Measurements from ENCODE around the gene ME2. TPM values are rescaled to one million over a fixed set of nuclear protein-coding genes. Genes with fewer than 3 reads are reported as not detected.

The ME2 gene
- total RNA-seq, 6 experiments from 2014 or later: 12.3 to 32.4 (median 19.5) TPM

GRCh38 chr18:50866765-50867164 lies 12.2 kb upstream of the ME2 start:
- no peak overlapping the region for H3K4me3 ChIP-seq
- H3K36me3 ChIP-seq: no peaks in the 10 kb centered on the region
- DNase-seq (no peak), ATAC-seq (peak; percentile 81 to 92 (median 90))
- intact Hi-C loops (cut with DNase I): no loop called here
- TF ChIP-seq POLR2A (IDR thresholded peaks at IDR 0.05) (no peak), CTCF (IDR thresholded peaks at IDR 0.05) (peak; percentile 26 to 43 (median 39))
- no peak overlapping the region for H3K27ac ChIP-seq
- H3K4me1 ChIP-seq: peaks cover 0 to 9% (median 3%) of the 10 kb centered on the region in 4 donors
- H3K27me3 ChIP-seq: no peaks in the 10 kb centered on the region
- H3K9me3 ChIP-seq: no peaks in the 10 kb centered on the region

DNA sequence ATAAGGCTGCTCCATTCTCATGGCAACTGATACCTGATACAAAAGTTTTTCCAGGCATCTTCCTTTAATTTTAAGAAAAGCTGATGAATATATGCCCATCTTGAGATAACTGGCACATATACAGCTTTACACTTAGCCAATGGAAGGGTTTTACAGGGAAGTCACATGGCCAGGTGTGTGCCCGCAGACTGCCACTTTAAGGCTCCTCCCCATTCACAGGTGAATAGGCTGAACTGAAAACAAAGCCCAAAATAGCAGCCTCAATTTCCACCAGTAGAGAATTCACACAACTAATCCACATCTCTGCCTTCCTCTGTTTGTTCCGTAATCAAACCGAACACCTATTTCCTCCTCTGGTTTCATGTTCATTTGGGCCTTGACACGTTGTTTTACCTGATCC lies 9.8 kb upstream of the ME2 start:
- Histone ChIP-seq H3K27ac (no peak overlapping the region), H3K27me3 (no peaks in the 10 kb centered on the region), H3K36me3 (no peaks in the 10 kb centered on the region), H3K9me3 (no peaks in the 10 kb centered on the region), H3K4me1 (peaks cover 0 to 1% (median 0%) of the 10 kb centered on the region in 4 donors), H3K4me3 (no peak overlapping the region)
- ATAC-seq (no peak), DNase-seq (no peak)
- 85% methylated on average over 3 of the region's 4 CpGs for WGBS (ENCODE audit: insufficient coverage, low coverage, low lambda C conversion rate, missing lambda C conversion rate)
- TF ChIP-seq POLR2A (IDR thresholded peaks at IDR 0.05) (no peak), CTCF (IDR thresholded peaks at IDR 0.05) (no peak)
- intact Hi-C loops (cut with DNase I): no loop called here

DNA sequence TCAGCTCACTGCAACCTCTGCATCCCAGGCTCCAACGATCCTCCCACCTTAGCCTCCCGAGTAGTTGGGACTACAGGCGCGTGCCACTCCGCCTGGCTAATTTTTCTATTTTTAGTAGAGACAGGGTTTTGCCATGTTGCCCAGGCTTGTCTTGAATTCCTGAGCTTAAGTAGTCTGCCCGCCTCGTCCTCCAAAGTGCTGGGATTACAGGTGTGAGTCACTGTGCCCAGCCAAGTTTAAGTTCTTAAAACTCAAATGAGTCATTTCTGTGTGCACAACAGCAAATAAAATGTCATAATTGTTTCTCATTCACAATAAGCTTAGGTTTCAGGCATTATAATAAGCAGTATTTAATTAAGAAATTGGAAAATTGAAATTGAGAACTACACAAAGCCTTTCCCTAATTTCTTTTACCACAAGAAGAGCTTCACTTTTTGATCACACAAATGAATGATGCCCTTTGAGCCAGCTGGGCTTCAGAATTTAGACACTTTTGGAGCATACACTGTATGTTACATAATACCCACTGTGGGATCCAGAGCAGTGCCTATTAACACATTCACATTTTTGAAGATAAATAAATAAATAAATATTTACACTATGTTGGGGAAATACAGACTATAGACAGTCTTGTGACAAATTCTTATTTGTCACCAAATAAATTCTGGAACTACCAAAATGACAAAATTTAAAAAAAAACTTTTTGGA lies 8.6 kb upstream of the ME2 start:
- 87% methylated on average over 6 of the region's 7 CpGs for WGBS (ENCODE audit: insufficient coverage, low coverage, low lambda C conversion rate, missing lambda C conversion rate)
- no peak for TF ChIP-seq CTCF (IDR thresholded peaks at IDR 0.05)
- TF ChIP-seq POLR2A (IDR thresholded peaks at IDR 0.05): no peak
- peak in 1 of 4 donors; percentile 22 for ATAC-seq

GRCh38 chr18:50871846-50872245 lies 7.1 kb upstream of the ME2 start:
- no peak for TF ChIP-seq POLR2A (IDR thresholded peaks at IDR 0.05)
- no peak for TF ChIP-seq CTCF (IDR thresholded peaks at IDR 0.05)
- no peak for DNase-seq
- intact Hi-C loops (cut with DNase I): no loop called here
- Histone ChIP-seq H3K27ac (no peak overlapping the region), H3K27me3 (no peaks in the 10 kb centered on the region), H3K9me3 (no peaks in the 10 kb centered on the region), H3K4me1 (no peaks in the 10 kb centered on the region), H3K4me3 (no peak overlapping the region), H3K36me3 (no peaks in the 10 kb centered on the region)
- 77% methylated on average over 3 of the region's 3 CpGs for WGBS (ENCODE audit: insufficient coverage, low coverage, low lambda C conversion rate, missing lambda C conversion rate)
- ATAC-seq: no peak

More for the DNA sequence above, 8.6 kb upstream of the ME2 start:
- H3K9me3 ChIP-seq: no peaks in the 10 kb centered on the region
- H3K4me1 ChIP-seq: no peaks in the 10 kb centered on the region
- no peak overlapping the region for H3K27ac ChIP-seq
- no peak for DNase-seq
- no peaks in the 10 kb centered on the region for H3K36me3 ChIP-seq
- intact Hi-C loops (cut with DNase I): no loop called here
- H3K4me3 ChIP-seq: no peak overlapping the region
- H3K27me3 ChIP-seq: no peaks in the 10 kb centered on the region
